ENCODE measurements around the gene MTERF4. TPM values are rescaled to one million over a fixed set of nuclear protein-coding genes. Genes with fewer than 3 reads are reported as not detected.

MTERF4 gene
- total and polyA plus RNA-seq, 2 of the 8 experiments (the other 6 are each of a cell fraction or from before 2014, with no cell fraction given) = 25.9 to 28.5 TPM

- TF ChIP-seq RFX5 (IDR thresholded peaks at IDR 0.05; ENCODE audit: borderline replicate concordance, low read depth, low read length) = no peak
- no peak for TF ChIP-seq EGR1 (IDR thresholded peaks at IDR 0.05; ENCODE audit: borderline replicate concordance, low read depth, low read length)
- no peak for TF ChIP-seq JUND (IDR thresholded peaks at IDR 0.05; ENCODE audit: low read length)
- no peak for TF ChIP-seq CHD7 (IDR thresholded peaks at IDR 0.05; ENCODE audit: insufficient replicate concordance, low read length)
- TF ChIP-seq SP1 (IDR thresholded peaks at IDR 0.05; ENCODE audit: low read depth, low read length) = no peak
- TF ChIP-seq SAP30 (IDR thresholded peaks at IDR 0.05; ENCODE audit: insufficient read depth, insufficient replicate concordance, low read length) = no peak
Observed at GRCh38 chr2:241047253-241048010, 54.7 kb downstream of the MTERF4 start (continued).

Measured in H1 (cell line).